Stimulated activated CD8-positive, alpha-beta memory T cell treated with anti-CD3 and anti-CD28 coated beads, Interleukin-15, amount 100 ng/mL, for 24 hours (primary cell): ENCODE data around the gene P3H2.

Experiments
- DNase-seq: peaks from one replicate; pipeline ENCODE4 v3.0.0-alpha.2; 2020; ENCODE audit warnings: low read depth

The P3H2 gene

GRCh38 chr3:190125436-190126068, 4.9 kb upstream of the P3H2 start:
- no peak for DNase-seq

- DNase-seq = no peak
Observed at GRCh38 chr3:190124067-190124466, 3.4 kb upstream of the P3H2 start.

DNA sequence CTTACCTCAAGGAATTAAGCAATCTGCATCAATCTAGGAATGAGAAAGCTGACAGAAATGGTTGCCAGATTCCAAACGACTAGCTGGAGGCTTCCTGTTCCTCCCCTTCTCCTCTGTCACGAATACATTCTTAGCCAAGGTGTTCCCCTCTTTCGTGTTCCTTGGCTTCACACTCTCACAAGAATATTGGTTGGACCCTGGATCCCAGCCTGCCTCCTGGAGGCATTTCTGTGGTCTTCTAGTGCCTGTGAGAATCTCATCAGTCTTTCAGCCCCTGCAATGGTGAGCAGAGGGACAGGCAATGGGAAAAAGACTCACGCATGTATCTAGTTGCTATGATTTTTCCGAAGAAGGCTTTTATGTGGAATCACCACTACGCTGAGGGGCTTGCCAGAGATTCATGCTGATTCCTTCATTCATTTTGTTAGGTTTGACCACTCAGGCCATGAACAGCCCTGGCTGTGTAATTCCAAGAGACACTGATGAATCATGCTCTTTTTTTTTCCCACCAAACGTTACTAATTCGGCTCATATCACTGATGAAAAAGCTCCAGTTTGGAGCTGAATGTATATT, 1.6 kb upstream of the P3H2 start:
- no peak for DNase-seq

DNA sequence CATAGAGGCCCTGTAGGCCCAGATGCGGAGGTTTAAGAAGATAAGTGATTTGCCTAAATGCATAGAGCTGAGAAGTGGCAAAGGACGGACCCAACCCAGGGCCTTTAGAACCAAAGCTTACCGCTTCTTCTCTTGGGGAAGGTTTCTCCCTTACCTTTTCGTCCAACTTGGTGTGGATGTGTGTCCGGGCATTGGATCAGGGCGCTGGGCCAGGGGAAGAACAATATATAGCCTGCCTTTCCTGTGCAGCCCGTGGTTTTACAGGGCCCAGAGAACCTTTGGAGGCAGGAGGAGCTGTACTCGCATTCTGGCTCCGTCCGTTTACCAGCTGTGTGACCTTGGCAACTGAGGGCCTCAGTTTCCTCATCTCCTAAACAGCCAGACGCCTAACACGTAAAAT, 686 bp upstream of the P3H2 start:
- no peak for DNase-seq

DNA sequence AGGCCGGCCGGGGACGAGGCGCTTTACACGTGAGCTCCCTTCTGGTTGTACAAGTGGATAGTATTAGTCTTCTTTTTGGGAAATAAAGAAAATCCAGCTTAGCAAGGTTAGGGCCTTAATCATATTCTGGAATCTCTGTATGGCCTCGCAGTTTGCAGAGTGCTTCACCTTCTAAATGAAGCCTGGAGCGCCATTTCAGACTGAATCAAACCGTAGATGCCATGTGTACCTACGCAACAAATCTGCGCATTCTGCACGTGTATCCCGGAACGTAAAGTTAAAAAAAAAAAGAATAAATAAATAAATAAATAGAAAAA, 322 bp upstream of the P3H2 start:
- no peak for DNase-seq

GRCh38 chr3:190119461-190120268, 1.0 kb downstream of the P3H2 start:
- DNase-seq = no peak

DNA sequence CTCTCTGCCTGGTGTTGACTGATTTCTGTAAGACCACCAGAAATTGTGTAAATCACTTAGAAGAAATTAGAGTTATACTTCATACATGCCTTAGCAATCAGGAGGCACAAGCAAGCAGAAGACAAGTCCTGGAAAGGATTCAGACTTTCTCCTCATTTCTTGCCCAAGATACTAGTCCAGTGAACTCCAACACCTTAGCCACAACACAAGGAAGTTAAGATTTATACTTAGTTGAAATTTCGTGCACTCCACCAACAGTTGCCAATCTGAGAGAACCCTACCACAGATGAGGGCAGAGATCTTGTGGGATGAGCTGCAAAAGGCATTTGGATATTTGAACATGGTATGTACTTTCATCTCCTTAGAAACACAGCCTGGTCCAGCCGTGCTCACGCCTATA, 2.3 kb downstream of the P3H2 start:
- no peak for DNase-seq

- DNase-seq = no peak
Observed at GRCh38 chr3:190117981-190118380, 2.7 kb downstream of the P3H2 start.

DNA sequence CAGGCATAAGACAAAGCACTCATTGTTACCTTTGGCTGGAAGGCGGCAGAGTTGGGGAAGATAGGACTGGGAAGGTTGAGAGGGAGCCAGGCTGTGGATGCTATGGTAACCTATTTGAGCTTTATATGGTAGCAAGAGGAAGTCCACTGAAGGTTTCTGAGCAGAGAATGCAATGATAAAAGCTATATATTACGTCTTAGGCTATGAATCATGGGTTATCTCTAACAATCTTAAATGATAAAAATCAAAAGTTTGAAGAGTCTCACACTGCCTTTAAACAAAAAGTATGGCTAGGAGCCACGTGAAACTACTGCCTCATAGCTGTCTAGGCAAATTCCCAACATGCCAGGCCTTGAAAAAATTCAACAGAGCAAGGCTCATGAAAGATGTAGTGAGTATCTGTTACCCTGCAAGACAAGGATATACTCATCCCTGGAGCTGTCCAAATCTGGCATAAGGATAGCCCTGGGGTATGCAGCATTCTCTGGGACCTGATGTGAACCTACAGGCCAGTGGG, 4.1 kb downstream of the P3H2 start:
- no peak for DNase-seq

DNA sequence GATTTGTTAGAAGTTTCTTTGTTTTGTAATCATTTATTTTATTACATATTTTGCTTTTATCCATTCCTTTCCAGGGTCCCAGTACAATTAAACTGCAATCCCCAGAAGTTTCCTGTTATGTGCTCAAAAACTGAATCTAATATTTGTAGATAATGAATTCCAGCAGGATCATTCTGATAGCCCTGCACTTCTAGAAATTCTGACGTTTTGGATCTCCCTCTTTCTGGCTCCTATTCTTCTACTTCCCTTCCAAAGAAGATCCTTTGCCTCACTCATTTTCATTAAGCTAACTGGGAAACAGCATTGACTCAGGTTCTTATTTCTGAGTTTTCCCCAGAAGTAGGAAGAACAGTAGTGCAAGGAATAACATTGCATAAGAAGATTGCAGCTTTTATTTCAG, 9.9 kb downstream of the P3H2 start:
- DNase-seq = no peak

GRCh38 chr3:190109441-190109840, 11.3 kb downstream of the P3H2 start:
- no peak for DNase-seq

- no peak for DNase-seq
Observed at GRCh38 chr3:190108804-190109203, 11.9 kb downstream of the P3H2 start.

DNA sequence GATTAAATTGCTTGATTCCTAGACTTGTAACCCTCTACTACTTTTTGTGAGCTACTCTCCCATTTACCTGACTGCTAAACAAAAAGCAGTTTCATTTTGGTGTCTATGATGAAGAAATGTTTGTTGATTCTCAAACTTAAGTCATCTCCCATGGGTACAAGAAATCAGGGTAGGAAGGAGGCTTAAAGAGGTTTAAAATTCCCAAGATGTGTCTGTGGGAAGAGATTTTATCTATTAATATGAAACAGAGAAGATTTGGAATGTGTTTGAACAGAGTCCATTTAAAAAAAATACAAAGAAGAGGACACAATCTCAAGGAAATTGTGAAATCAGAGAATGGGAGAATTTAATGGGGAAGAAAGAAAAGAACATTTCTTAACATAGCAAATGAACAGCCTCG, 14.8 kb downstream of the P3H2 start:
- no peak for DNase-seq

DNA sequence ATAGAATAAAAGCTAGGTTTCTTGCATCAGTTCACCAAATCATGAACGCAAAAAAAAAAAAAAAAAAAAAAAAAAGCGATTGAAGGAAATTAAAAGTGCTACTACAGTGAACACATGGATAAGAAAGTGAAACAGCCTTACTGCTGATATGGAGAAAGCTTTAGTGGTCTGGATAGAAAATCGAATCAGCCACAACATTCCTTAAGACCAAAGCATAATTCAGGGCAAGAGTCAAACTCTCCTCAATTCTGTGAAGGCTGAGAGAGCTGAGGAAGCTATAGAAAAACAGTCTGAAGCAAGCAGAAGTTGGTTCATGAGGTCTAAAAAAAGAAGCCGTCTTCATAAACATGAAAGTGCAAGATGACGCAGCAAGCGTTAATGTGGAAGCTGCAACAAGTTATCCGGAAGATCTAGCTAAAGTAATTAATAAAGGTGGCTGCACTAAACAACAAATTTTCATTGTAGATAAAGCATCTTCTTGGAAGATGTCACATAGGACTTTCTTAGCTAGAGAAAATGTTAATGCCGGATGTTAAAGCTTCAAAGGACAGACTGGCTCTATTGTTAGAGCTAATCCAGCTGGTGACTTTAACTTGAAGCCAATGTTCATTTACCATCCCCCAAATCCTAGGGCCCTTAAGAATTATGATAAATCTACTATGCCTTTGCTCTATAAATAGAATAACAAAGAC, 19.2 kb downstream of the P3H2 start:
- no peak for DNase-seq

- no peak for DNase-seq
Observed at GRCh38 chr3:190099099-190099498, 21.6 kb downstream of the P3H2 start.

DNA sequence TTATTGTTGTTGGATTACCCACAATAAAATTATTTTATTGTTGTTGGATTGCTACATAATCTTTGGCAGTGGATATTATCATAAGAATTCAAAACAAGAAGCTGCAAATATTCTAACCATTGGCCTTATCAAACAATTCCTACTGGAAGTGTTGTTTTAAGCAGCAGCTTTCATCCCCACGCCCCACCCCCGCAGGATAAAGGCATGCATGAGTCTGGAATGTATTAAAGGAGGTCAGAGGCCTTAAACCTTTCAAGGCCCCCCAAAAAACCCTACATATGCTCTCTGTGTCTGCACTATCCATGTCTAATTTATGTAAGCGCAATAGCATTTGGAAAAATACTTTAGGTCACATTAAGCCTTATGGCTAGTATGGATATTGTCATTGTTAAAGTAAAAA, 23.1 kb downstream of the P3H2 start:
- no peak for DNase-seq

DNA sequence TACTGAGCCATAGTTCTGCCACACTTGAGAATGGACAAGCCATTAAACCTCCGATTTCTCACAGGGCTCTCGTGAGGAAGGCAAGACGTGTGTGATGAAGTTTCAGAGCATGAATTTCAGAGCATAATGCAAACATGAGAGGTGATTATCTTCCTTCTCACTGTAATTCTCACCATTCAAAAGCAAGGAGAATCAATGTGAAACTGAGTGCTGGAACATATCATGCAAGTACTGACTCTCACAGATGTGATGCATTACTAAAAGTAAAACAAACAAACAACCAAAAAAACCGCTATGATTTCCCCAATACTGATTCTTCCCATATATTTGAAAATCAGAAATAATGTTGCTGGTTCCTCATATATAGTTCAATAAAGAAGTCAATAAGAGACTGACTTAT, 23.7 kb downstream of the P3H2 start:
- DNase-seq = no peak

- DNase-seq = no peak
Observed at GRCh38 chr3:190096345-190096744, 24.4 kb downstream of the P3H2 start.

GRCh38 chr3:190094160-190094718, 26.5 kb downstream of the P3H2 start:
- no peak for DNase-seq

- no peak for DNase-seq
Observed at GRCh38 chr3:190092250-190092649, 28.4 kb downstream of the P3H2 start.

DNA sequence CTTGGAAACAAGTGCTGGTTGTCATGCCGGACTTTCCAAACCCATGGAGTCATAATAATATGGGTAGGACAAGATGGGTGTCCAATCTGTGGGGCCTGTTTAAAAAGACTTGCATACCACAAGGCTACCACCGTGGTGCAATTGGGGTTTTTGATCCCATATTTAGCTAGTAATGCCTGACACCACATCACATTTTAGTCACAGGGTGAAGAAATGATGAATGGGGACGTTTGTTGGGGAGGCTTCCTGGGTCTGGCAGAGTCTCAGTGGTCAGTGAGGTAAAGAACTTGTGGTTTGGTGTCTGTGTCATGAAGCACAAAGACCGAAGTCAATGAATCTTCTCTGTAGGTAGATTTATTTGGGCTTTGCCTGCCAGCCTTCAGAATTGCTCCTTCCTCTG, 31.0 kb downstream of the P3H2 start:
- DNase-seq = no peak

GRCh38 chr3:190088890-190089289, 31.8 kb downstream of the P3H2 start:
- no peak for DNase-seq

- DNase-seq = no peak
Observed at GRCh38 chr3:190086191-190086590, 34.5 kb downstream of the P3H2 start.
